Progenitor cell of endocrine pancreas (in vitro differentiated cells): Measurements from ENCODE around the gene CD68. TPM values are rescaled to one million over a fixed set of nuclear protein-coding genes. Genes with fewer than 3 reads are reported as not detected.
"Not testable (repeated sequence)": the region's sequence is repeated elsewhere in the genome, so short reads cannot be mapped to it uniquely, and the experiment has no call there.

ENCODE experiments used
- DNase-seq: peaks from one replicate; pipeline ENCODE4 v3.0.0; 2021; ENCODE audit warnings: low spot score; ENCODE audit not compliant: unreplicated experiment
- H3K27ac Mint-ChIP-seq: 2 replicates; pipeline ENCODE4 v1.8.0; 2021; ENCODE audit warnings: mild to moderate bottlenecking, moderate library complexity, mixed read lengths
- H3K27me3 Mint-ChIP-seq: 2 replicates; pipeline ENCODE4 v1.8.0; 2021; ENCODE audit warnings: mixed read lengths
- H3K36me3 Mint-ChIP-seq: 2 replicates; pipeline ENCODE4 v1.8.0; 2022; ENCODE audit warnings: mixed read lengths; ENCODE audit not compliant: insufficient read depth
- H3K4me1 Mint-ChIP-seq: 2 replicates; pipeline ENCODE4 v1.8.0; 2021; ENCODE audit warnings: low read depth, mixed read lengths
- H3K4me3 Mint-ChIP-seq: 2 replicates; pipeline ENCODE4 v1.8.0; 2021; ENCODE audit warnings: low read depth, mild to moderate bottlenecking, moderate library complexity, mixed read lengths
- H3K9me3 Mint-ChIP-seq: 2 replicates; pipeline ENCODE4 v1.8.0; 2021; ENCODE audit warnings: low read depth, mixed read lengths
- total RNA-seq: library from RNA; stranded (reverse); gene quantifications from 2 replicates; pipeline ENCODE4 v1.2.1, GENCODE V29; 2021
- TF ChIP-seq, protein P1 (sequence below): fragments of 200-600 bp; sonication (generic); IDR thresholded peaks from one replicate; pipeline ENCODE4 v1.5.0; 2021; ENCODE audit warnings: antibody characterized with exemption, mild to moderate bottlenecking; ENCODE audit not compliant: unreplicated experiment

Gene CD68
- total RNA-seq, 1 donor from 2014 or later, result not detected

DNA sequence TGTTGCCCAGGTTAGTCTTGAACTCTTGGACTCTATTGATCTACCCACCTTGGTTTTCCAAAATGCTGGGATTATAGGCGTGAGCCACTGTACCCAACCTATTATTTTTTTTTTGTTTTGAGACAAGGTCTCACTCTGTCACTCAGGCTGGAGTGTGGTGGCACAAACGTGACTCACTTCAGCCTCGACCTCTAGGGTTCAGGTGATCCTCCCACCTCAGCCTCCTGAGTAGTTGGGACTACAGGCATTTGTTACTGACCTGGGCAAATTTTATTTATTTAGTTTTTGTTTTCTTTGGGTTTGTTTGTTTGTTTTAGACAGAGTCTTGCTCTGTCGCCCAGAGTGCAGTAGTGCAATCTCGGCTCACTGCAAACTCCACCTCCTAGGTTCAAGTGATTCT lies 44.2 kb downstream of the CD68 start:
- TF ChIP-seq, protein P1, sequence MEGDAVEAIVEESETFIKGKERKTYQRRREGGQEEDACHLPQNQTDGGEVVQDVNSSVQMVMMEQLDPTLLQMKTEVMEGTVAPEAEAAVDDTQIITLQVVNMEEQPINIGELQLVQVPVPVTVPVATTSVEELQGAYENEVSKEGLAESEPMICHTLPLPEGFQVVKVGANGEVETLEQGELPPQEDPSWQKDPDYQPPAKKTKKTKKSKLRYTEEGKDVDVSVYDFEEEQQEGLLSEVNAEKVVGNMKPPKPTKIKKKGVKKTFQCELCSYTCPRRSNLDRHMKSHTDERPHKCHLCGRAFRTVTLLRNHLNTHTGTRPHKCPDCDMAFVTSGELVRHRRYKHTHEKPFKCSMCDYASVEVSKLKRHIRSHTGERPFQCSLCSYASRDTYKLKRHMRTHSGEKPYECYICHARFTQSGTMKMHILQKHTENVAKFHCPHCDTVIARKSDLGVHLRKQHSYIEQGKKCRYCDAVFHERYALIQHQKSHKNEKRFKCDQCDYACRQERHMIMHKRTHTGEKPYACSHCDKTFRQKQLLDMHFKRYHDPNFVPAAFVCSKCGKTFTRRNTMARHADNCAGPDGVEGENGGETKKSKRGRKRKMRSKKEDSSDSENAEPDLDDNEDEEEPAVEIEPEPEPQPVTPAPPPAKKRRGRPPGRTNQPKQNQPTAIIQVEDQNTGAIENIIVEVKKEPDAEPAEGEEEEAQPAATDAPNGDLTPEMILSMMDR, result no peak
- Mint-ChIP-seq H3K27ac (no peak overlapping the region), H3K4me1 (peaks cover 9% of the 10 kb centered on the region), H3K36me3 (peaks cover 5% of the 10 kb centered on the region), H3K4me3 (no peak overlapping the region), H3K27me3 (no peaks in the 10 kb centered on the region), H3K9me3 (no peaks in the 10 kb centered on the region)
- DNase-seq, result no peak

DNA sequence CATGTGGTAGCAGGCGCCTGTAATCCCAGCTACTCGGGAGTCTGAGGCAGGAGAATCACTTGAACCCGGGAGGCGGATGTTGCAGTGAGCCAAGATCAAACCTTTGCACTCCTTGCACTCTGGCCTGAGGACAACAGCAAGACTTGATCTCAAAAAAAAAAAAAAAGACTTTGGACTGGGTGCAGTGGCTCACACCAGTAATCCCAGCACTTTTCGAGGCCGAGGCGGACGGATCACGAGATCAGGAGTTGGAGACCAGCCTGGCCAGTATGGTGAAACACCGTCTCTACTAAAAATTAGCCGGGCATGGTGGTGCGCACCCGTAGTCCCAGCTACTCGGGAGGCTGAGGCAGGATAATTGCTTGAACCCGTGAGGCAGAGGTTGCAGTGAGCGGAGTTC lies 46.3 kb downstream of the CD68 start:
- peaks cover 15% of the 10 kb centered on the region for H3K4me1 Mint-ChIP-seq
- not testable (repeated sequence) for DNase-seq, H3K27me3 Mint-ChIP-seq, H3K9me3 Mint-ChIP-seq, H3K36me3 Mint-ChIP-seq
- H3K4me3 Mint-ChIP-seq, result peak overlapping the region; percentile 26
- peak overlapping the region; percentile 37 for H3K27ac Mint-ChIP-seq

DNA sequence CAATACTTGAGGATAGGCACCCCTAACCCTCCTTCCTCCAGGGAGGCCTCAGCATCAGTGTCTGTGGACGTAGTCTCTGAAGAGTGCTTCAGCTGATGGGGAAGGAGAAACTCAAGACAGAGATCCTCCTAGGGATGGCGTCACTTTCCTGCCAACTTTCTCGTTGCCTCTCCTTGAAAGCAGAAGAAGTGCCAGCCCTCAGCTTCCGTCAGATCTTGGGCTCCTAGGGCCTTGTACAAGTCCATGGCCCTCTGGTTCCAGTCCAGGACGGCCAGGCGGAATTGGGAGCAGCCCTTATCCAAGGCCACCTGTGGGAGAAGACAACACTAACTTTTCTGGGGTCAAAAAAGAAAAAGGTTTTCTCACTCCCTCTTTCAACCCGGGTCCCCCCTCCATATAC lies 46.9 kb downstream of the CD68 start:
- DNase-seq, result no peak
- Mint-ChIP-seq H3K4me3 (peak overlapping the region; percentile 93), H3K36me3 (peaks cover 5% of the 10 kb centered on the region), H3K4me1 (peaks cover 15% of the 10 kb centered on the region), H3K27ac (peak overlapping the region; percentile 99), H3K9me3 (no peaks in the 10 kb centered on the region), H3K27me3 (no peaks in the 10 kb centered on the region)
- TF ChIP-seq, protein P1, result no peak

- no peak for DNase-seq
- TF ChIP-seq, protein P1, result no peak
- Mint-ChIP-seq H3K4me1 (peaks cover 18% of the 10 kb centered on the region), H3K27ac (peak overlapping the region; percentile 99), H3K27me3 (no peaks in the 10 kb centered on the region), H3K36me3 (peaks cover 5% of the 10 kb centered on the region), H3K9me3 (no peaks in the 10 kb centered on the region), H3K4me3 (peak overlapping the region; percentile 93)
These were observed 47.5 kb downstream of the CD68 start for GRCh38 chr17:7626956-7627249.

- H3K36me3 Mint-ChIP-seq, result peaks cover 5% of the 10 kb centered on the region
- peak; percentile 87 for DNase-seq
- peaks cover 20% of the 10 kb centered on the region for H3K4me1 Mint-ChIP-seq
- H3K4me3 Mint-ChIP-seq, result peak within 1 kb of the TSS; percentile 93
- no peaks in the 10 kb centered on the region for H3K9me3 Mint-ChIP-seq
- H3K27ac Mint-ChIP-seq, result peak within 1 kb of the TSS; percentile 99
- TF ChIP-seq, protein P1, result no peak
- no peaks in the 10 kb centered on the region for H3K27me3 Mint-ChIP-seq
These were observed 48.0 kb downstream of the CD68 start, which contains the start of gene SAT2 for GRCh38 chr17:7627250-7628121. Gene SAT2 (minus strand): TSS chr17:7627821. CDS start chr17:7627635, 186 bp downstream.
